GM12878 (cell line): Measurements from ENCODE around the gene MPZL3. TPM values are rescaled to one million over a fixed set of nuclear protein-coding genes. Genes with fewer than 3 reads are reported as not detected.
A peak's percentile ranks its signal among the peaks of the same experiment; 100 is the strongest.

ENCODE experiments used
- ATF3 ChIP-seq: IDR thresholded peaks from 2 replicates; pipeline ENCODE4 v1.6.1; 2011; ENCODE audit warnings: low read depth, mild to moderate bottlenecking, low read length, moderate library complexity, borderline replicate concordance; ENCODE audit errors: extremely low read depth
- CBX5 ChIP-seq: sonication (generic); IDR thresholded peaks from 2 replicates; pipeline ENCODE4 v1.6.1; 2016; ENCODE audit warnings: low read depth, moderate library complexity, mild to moderate bottlenecking, inconsistent platforms
- DPF2 ChIP-seq: fragments of 450-650 bp; IDR thresholded peaks from 2 replicates; pipeline ENCODE4 v1.6.1; 2017; ENCODE audit warnings: mild to moderate bottlenecking
- FOS ChIP-seq: IDR thresholded peaks from 3 replicates; pipeline ENCODE4 v1.6.1; 2011; ENCODE audit warnings: borderline replicate concordance; ENCODE audit not compliant: insufficient read length; ENCODE audit errors: extremely low read depth
- HCFC1 ChIP-seq: fragments of 150-350 bp; IDR thresholded peaks from 2 replicates; pipeline ENCODE4 v1.6.1; 2014; ENCODE audit warnings: low read length
- IKZF1 ChIP-seq: fragments of 450-650 bp; conservative IDR thresholded peaks from 2 replicates; pipeline ENCODE4 v1.6.1; 2017; ENCODE audit warnings: antibody characterized with exemption, mild to moderate bottlenecking
- IRF3 ChIP-seq: fragments of 450-650 bp; IDR thresholded peaks from 2 replicates; pipeline ENCODE4 v1.6.1; 2014; ENCODE audit warnings: mild to moderate bottlenecking
- MTA3 ChIP-seq: IDR thresholded peaks from 2 replicates; pipeline ENCODE4 v1.6.1; 2012; ENCODE audit warnings: low read length, inconsistent platforms, borderline replicate concordance
- NBN ChIP-seq: fragments of 450-650 bp; IDR thresholded peaks from 2 replicates; pipeline ENCODE4 v1.6.1; 2016
- NFIC ChIP-seq: IDR thresholded peaks from 2 replicates; pipeline ENCODE4 v1.6.1; 2012; ENCODE audit warnings: low read depth, mild to moderate bottlenecking, inconsistent platforms, low read length, moderate library complexity
- NKRF ChIP-seq: fragments of 450-650 bp; conservative IDR thresholded peaks from 2 replicates; pipeline ENCODE4 v1.6.1; 2017; ENCODE audit warnings: mild to moderate bottlenecking, moderate library complexity
- RAD21 ChIP-seq: IDR thresholded peaks from 2 replicates; pipeline ENCODE4 v1.6.1; 2011; ENCODE audit warnings: mild to moderate bottlenecking, low read depth, low read length, moderate library complexity; ENCODE audit not compliant: insufficient read depth
- SMAD1 ChIP-seq: fragments of 450-650 bp; IDR thresholded peaks from 2 replicates; pipeline ENCODE4 v1.6.1; 2018; ENCODE audit warnings: mild to moderate bottlenecking, low read depth; ENCODE audit not compliant: partially characterized antibody
- SPI1 ChIP-seq: IDR thresholded peaks from 2 replicates; pipeline ENCODE4 v1.6.1; 2011; ENCODE audit warnings: low read depth, mild to moderate bottlenecking, low read length, moderate library complexity, borderline replicate concordance; ENCODE audit not compliant: insufficient read depth
- TCF3 ChIP-seq: IDR thresholded peaks from 2 replicates; pipeline ENCODE4 v1.6.1; 2012; ENCODE audit warnings: low read depth, mild to moderate bottlenecking, low read length, borderline replicate concordance; ENCODE audit not compliant: insufficient read depth
- ZBTB40 ChIP-seq: fragments of 450-650 bp; IDR thresholded peaks from 2 replicates; pipeline ENCODE4 v1.6.1; 2016; ENCODE audit warnings: mild to moderate bottlenecking, moderate library complexity, borderline replicate concordance
- ZNF592 ChIP-seq: fragments of 450-650 bp; IDR thresholded peaks from 2 replicates; pipeline ENCODE4 v1.6.1; 2017; ENCODE audit warnings: mild to moderate bottlenecking, moderate library complexity
- polyA plus RNA-seq, 11 experiments: library from polyadenylated mRNA; depleted of rRNA in 4 of 11; unstranded in 6 of 11; stranded (reverse) in 5 of 11; fragments of >200 nt; fragmentation: Nextera tagmentation in 4 of 11; fragmentation: Illumina TruSeq in 1 of 11; extraction: Ambion mirVana in 4 of 11; extraction: Trizol in 1 of 11; gene quantifications; 1 replicate in 1 of 11; 2 replicates in 10 of 11; pipeline versions ENCODE4 v1.2.1 to v1.2.3, GENCODE V29; 2011 to 2016; ENCODE audit warnings: inconsistent platforms in 2 of 11, missing spikeins in 2 of 11, low read depth in 1 of 11
- total RNA-seq, 4 experiments: library from RNA; depleted of rRNA in 3 of 4; stranded (reverse); fragments of >200 nt in 3 of 4; fragmentation: Illumina TruSeq in 1 of 4; extraction: Trizol in 1 of 4; gene quantifications; 2 replicates each; pipeline versions ENCODE4 v1.2.1 to v1.2.3, GENCODE V29; 2013 to 2021

Gene MPZL3
- total and polyA plus RNA-seq, 10 of the 15 experiments (the other 5 are each of a cell fraction or from before 2014, with no cell fraction given): 2.1 to 7.5 (median 6.2) TPM

- 0 out of 2 replicates have a peak, but pooled peaks have one; percentile 40 for TF ChIP-seq TCF3
- no peak for TF ChIP-seq ATF3
- TF ChIP-seq RAD21: no peak
- peak; percentile 32; the same call in 1 of the 2 replicates for TF ChIP-seq NFIC
- TF ChIP-seq ZBTB40: no peak; the same call in 1 of the 2 replicates
- 0 out of 2 replicates have a peak, but pooled peaks have one; percentile 19 for TF ChIP-seq NKRF
- no peak for TF ChIP-seq MTA3
- TF ChIP-seq SMAD1: no peak
- no peak for TF ChIP-seq ZNF592
- TF ChIP-seq HCFC1: no peak
- no peak for TF ChIP-seq CBX5
- TF ChIP-seq FOS: no peak
- TF ChIP-seq NBN: peak; percentile 62; the same call in 1 of the 2 replicates
- peak; percentile 95 for TF ChIP-seq DPF2
- no peak for TF ChIP-seq IRF3
- TF ChIP-seq SPI1: no peak
- peak; percentile 87 for TF ChIP-seq IKZF1
These were observed 11.0 kb downstream of the MPZL3 start (continued) for GRCh38 chr11:118240999-118241763.
